NCI-H1436 treated with DMSO at 0.1 percent for 48 hours (cell line): ENCODE data around the gene RALGPS1.
"Not testable (repeated sequence)": the region's sequence is repeated elsewhere in the genome, so short reads cannot be mapped to it uniquely, and the experiment has no call there.

ENCODE experiments used
- DNase-seq: peaks from one replicate; lab custom pipeline; 2025; lab: John Stamatoyannopoulos, UW

Gene RALGPS1

GRCh38 chr9:127158786-127159324 lies 244.3 kb downstream of the RALGPS1 start:
- no peak for DNase-seq

GRCh38 chr9:127159325-127159801 lies 244.8 kb downstream of the RALGPS1 start:
- no peak for DNase-seq

GRCh38 chr9:127159949-127160610 lies 245.5 kb downstream of the RALGPS1 start:
- DNase-seq = no peak

- no peak for DNase-seq
These were observed 246.6 kb downstream of the RALGPS1 start for GRCh38 chr9:127161081-127161624.

- DNase-seq = no peak
These were observed 247.7 kb downstream of the RALGPS1 start for GRCh38 chr9:127162046-127162863.

- DNase-seq = no peak
These were observed 248.3 kb downstream of the RALGPS1 start for GRCh38 chr9:127162864-127163365.

- no peak for DNase-seq
These were observed 248.8 kb downstream of the RALGPS1 start for GRCh38 chr9:127163409-127163808.

GRCh38 chr9:127165116-127165515 lies 250.5 kb downstream of the RALGPS1 start:
- no peak for DNase-seq

GRCh38 chr9:127166111-127166510 lies 251.5 kb downstream of the RALGPS1 start:
- DNase-seq = no peak

- peak; percentile 38 for DNase-seq
These were observed 252.3 kb downstream of the RALGPS1 start for GRCh38 chr9:127166651-127167524.

GRCh38 chr9:127167560-127168326 lies 253.2 kb downstream of the RALGPS1 start:
- DNase-seq = no peak

- DNase-seq = no peak
These were observed 254.4 kb downstream of the RALGPS1 start for GRCh38 chr9:127168756-127169574.

GRCh38 chr9:127169575-127169883 lies 254.9 kb downstream of the RALGPS1 start:
- no peak for DNase-seq

GRCh38 chr9:127170103-127170502 lies 255.5 kb downstream of the RALGPS1 start:
- no peak for DNase-seq

GRCh38 chr9:127170652-127171051 lies 256.1 kb downstream of the RALGPS1 start:
- no peak for DNase-seq

GRCh38 chr9:127171348-127171747 lies 256.8 kb downstream of the RALGPS1 start:
- not testable (repeated sequence) for DNase-seq

- DNase-seq = no peak
These were observed 257.6 kb downstream of the RALGPS1 start for GRCh38 chr9:127172066-127172707.

- no peak for DNase-seq
These were observed 258.5 kb downstream of the RALGPS1 start for GRCh38 chr9:127173063-127173462.
